ENCODE data around the gene BORCS5. TPM values are rescaled to one million over a fixed set of nuclear protein-coding genes. Genes with fewer than 3 reads are reported as not detected.
A peak's percentile ranks its signal among the peaks of the same experiment; 100 is the strongest.

BORCS5 gene
- total and polyA plus RNA-seq, 5 donors from 2014 or later, result 25.0 to 39.2 (median 36.2) TPM

GRCh38 chr12:12511895-12512711, 155.2 kb downstream of the BORCS5 start:
- Mint-ChIP-seq H3K27ac (no peak overlapping the region), H3K9me3 (no peaks in the 10 kb centered on the region), H3K27me3 (no peaks in the 10 kb centered on the region)

GRCh38 chr12:12513416-12514006, 156.6 kb downstream of the BORCS5 start:
- H3K27ac Mint-ChIP-seq, result peak overlapping the region in 2 of 3 donors; percentile 53 to 59

More at GRCh38 chr12:12511895-12512711, 155.2 kb downstream of the BORCS5 start:
- Histone ChIP-seq H3K4me1 (ENCODE audit: control insufficient read depth, insufficient read depth, low read length, poor library complexity, severe bottlenecking) (peaks cover 44% of the 10 kb centered on the region), H3K27me3 (ENCODE audit: control insufficient read depth, insufficient read depth, low read length) (no peaks in the 10 kb centered on the region), H3K36me3 (ENCODE audit: control insufficient read depth, insufficient read depth, low read length) (peaks cover 27% of the 10 kb centered on the region), H3K4me3 (ENCODE audit: low read depth, low read length) (peak overlapping the region; percentile 57), H3K27ac (ENCODE audit: insufficient read depth, low read length, poor library complexity, severe bottlenecking) (peak overlapping the region; percentile 39), H3K9me3 (ENCODE audit: control insufficient read depth in 2 of 2, low read length in 2 of 2) (no peaks in the 10 kb centered on the region)
- no peak overlapping the region for H3K4me3 Mint-ChIP-seq
- H3K36me3 Mint-ChIP-seq, result peaks cover 19% of the 10 kb centered on the region
- ATAC-seq (ENCODE audit: low read depth in 2 of 2) (peak; percentile 46 to 66), DNase-seq (peak in 1 of 3 donors; percentile 61)
- H3K4me1 Mint-ChIP-seq, result peaks cover 22 to 41% (median 29%) of the 10 kb centered on the region in 4 donors

GRCh38 chr12:12518464-12518845, 161.6 kb downstream of the BORCS5 start:
- Mint-ChIP-seq H3K27me3 (no peaks in the 10 kb centered on the region), H3K36me3 (peaks cover 45% of the 10 kb centered on the region), H3K27ac (peak overlapping the region; percentile 39 to 85 (median 52)), H3K4me1 (peaks cover 43 to 86% (median 72%) of the 10 kb centered on the region in 4 donors), H3K4me3 (peak overlapping the region in 2 of 4 donors; percentile 4 to 85), H3K9me3 (no peaks in the 10 kb centered on the region)
- Histone ChIP-seq H3K4me1 (ENCODE audit: control insufficient read depth, insufficient read depth, low read length, poor library complexity, severe bottlenecking) (peaks cover 55% of the 10 kb centered on the region), H3K36me3 (ENCODE audit: control insufficient read depth, insufficient read depth, low read length) (peaks cover 58% of the 10 kb centered on the region), H3K4me3 (ENCODE audit: low read depth, low read length) (no peak overlapping the region), H3K27me3 (ENCODE audit: control insufficient read depth, insufficient read depth, low read length) (no peaks in the 10 kb centered on the region), H3K9me3 (ENCODE audit: control insufficient read depth in 2 of 2, low read length in 2 of 2) (no peaks in the 10 kb centered on the region), H3K27ac (ENCODE audit: insufficient read depth, low read length, poor library complexity, severe bottlenecking) (no peak overlapping the region)
- ATAC-seq (ENCODE audit: low read depth in 2 of 2) (no peak), DNase-seq (no peak)

More at GRCh38 chr12:12513416-12514006, 156.6 kb downstream of the BORCS5 start:
- DNase-seq (no peak), ATAC-seq (ENCODE audit: low read depth in 2 of 2) (no peak)
- no peaks in the 10 kb centered on the region for H3K9me3 Mint-ChIP-seq
- peak overlapping the region in 3 of 4 donors; percentile 8 to 18 (median 10) for H3K4me3 Mint-ChIP-seq
- H3K27me3 ChIP-seq (ENCODE audit: control insufficient read depth, insufficient read depth, low read length), result no peaks in the 10 kb centered on the region
- H3K4me1 ChIP-seq (ENCODE audit: control insufficient read depth, insufficient read depth, low read length, poor library complexity, severe bottlenecking), result peaks cover 50% of the 10 kb centered on the region
- peaks cover 29% of the 10 kb centered on the region for H3K36me3 Mint-ChIP-seq
- no peaks in the 10 kb centered on the region for H3K9me3 ChIP-seq (ENCODE audit: control insufficient read depth in 2 of 2, low read length in 2 of 2)
- H3K27me3 Mint-ChIP-seq, result no peaks in the 10 kb centered on the region
- no peak overlapping the region for H3K27ac ChIP-seq (ENCODE audit: insufficient read depth, low read length, poor library complexity, severe bottlenecking)
- H3K4me1 Mint-ChIP-seq, result peaks cover 22 to 42% (median 41%) of the 10 kb centered on the region in 4 donors
- H3K36me3 ChIP-seq (ENCODE audit: control insufficient read depth, insufficient read depth, low read length), result peaks cover 40% of the 10 kb centered on the region
- no peak overlapping the region for H3K4me3 ChIP-seq (ENCODE audit: low read depth, low read length)

- peak overlapping the region; percentile 39 to 72 (median 52) for H3K27ac Mint-ChIP-seq
- H3K4me3 Mint-ChIP-seq, result peak overlapping the region in 1 of 4 donors; percentile 85
- peaks cover 49% of the 10 kb centered on the region for H3K36me3 Mint-ChIP-seq
- H3K36me3 ChIP-seq (ENCODE audit: control insufficient read depth, insufficient read depth, low read length), result peaks cover 57% of the 10 kb centered on the region
- H3K27me3 Mint-ChIP-seq, result no peaks in the 10 kb centered on the region
- DNase-seq (no peak), ATAC-seq (ENCODE audit: low read depth in 2 of 2) (no peak)
- no peak overlapping the region for H3K4me3 ChIP-seq (ENCODE audit: low read depth, low read length)
- no peak overlapping the region for H3K27ac ChIP-seq (ENCODE audit: insufficient read depth, low read length, poor library complexity, severe bottlenecking)
- peaks cover 55% of the 10 kb centered on the region for H3K4me1 ChIP-seq (ENCODE audit: control insufficient read depth, insufficient read depth, low read length, poor library complexity, severe bottlenecking)
- H3K9me3 ChIP-seq (ENCODE audit: control insufficient read depth in 2 of 2, low read length in 2 of 2), result no peaks in the 10 kb centered on the region
- no peaks in the 10 kb centered on the region for H3K27me3 ChIP-seq (ENCODE audit: control insufficient read depth, insufficient read depth, low read length)
- no peaks in the 10 kb centered on the region for H3K9me3 Mint-ChIP-seq
- H3K4me1 Mint-ChIP-seq, result peaks cover 43 to 86% (median 72%) of the 10 kb centered on the region in 4 donors
Measured at GRCh38 chr12:12518919-12519318, 162.0 kb downstream of the BORCS5 start.

Other genes with a start within 250 kb of the BORCS5 start
- 1.4 TPM for gene LRP6, start 90.0 kb upstream of the BORCS5 start, total RNA-seq
- gene LRP6, start 90.0 kb upstream of the BORCS5 start, polyA plus RNA-seq, result 1 to 10 TPM in 1 of 4 donors, under 1 TPM in 1, not detected in 2; 0.76 to 1.3 TPM
- 0.22 TPM for gene MANSC1, start 6.8 kb upstream of the BORCS5 start, total RNA-seq
- 1 to 10 TPM in 2 of 4 donors, under 1 TPM in 2; 0.43 to 1.3 (median 0.89) TPM for gene MANSC1, start 6.8 kb upstream of the BORCS5 start, polyA plus RNA-seq
- 108 TPM for gene DUSP16, start 205.8 kb downstream of the BORCS5 start, total RNA-seq
- gene DUSP16, start 205.8 kb downstream of the BORCS5 start, polyA plus RNA-seq, result 10 to 100 TPM; 29.4 to 40.7 (median 30.2) TPM